PFSK-1 (cell line): ENCODE measurements around the gene MYH13.

Experiments
- FOXP2 ChIP-seq: optimal IDR thresholded peaks from 2 replicates; pipeline ENCODE3; 2011; ENCODE audit warnings: borderline replicate concordance, control low read depth, inconsistent platforms; ENCODE audit not compliant: insufficient read depth; ENCODE audit errors: extremely low read length, extremely low read depth
- POLR2AphosphoS5 ChIP-seq: IDR thresholded peaks from 2 replicates; pipeline ENCODE4 v1.6.1; 2012; ENCODE audit warnings: low read depth, mild to moderate bottlenecking, control low read depth, low read length, moderate library complexity
- REST ChIP-seq, 2 experiments: IDR thresholded peaks; 2 replicates each; pipeline versions ENCODE4 v1.6.1 to v1.8.0; 2011 to 2012; ENCODE audit warnings: low read depth in 2 of 2, low read length in 2 of 2, control low read depth in 1 of 2, inconsistent platforms in 1 of 2, mild to moderate bottlenecking in 1 of 2, moderate library complexity in 1 of 2; ENCODE audit not compliant: insufficient read depth in 1 of 2
- SIN3A ChIP-seq: IDR thresholded peaks from 2 replicates; pipeline ENCODE4 v1.6.1; 2012; ENCODE audit warnings: mild to moderate bottlenecking, low read length, moderate library complexity, borderline replicate concordance; ENCODE audit not compliant: insufficient read depth
- TAF1 ChIP-seq: IDR thresholded peaks from 2 replicates; pipeline ENCODE4 v1.6.1; 2012; ENCODE audit warnings: low read length, control low read depth, borderline replicate concordance; ENCODE audit not compliant: insufficient read depth

Gene MYH13

GRCh38 chr17:10311131-10311530 is 61.7 kb downstream of the MYH13 start:
- TF ChIP-seq POLR2AphosphoS5 (no peak), REST (IDR thresholded peaks at IDR 0.05; ENCODE audit: insufficient read depth in 1 of 2, low read depth in 2 of 2, low read length in 2 of 2) (no peak), TAF1 (no peak), FOXP2 (no peak), SIN3A (no peak)

- TF ChIP-seq POLR2AphosphoS5 (no peak), FOXP2 (no peak), TAF1 (no peak), REST (IDR thresholded peaks at IDR 0.05; ENCODE audit: insufficient read depth in 1 of 2, low read depth in 2 of 2, low read length in 2 of 2) (no peak), SIN3A (no peak)
Observed at GRCh38 chr17:10309003-10309974, 63.5 kb downstream of the MYH13 start.

GRCh38 chr17:10306585-10306984 is 66.2 kb downstream of the MYH13 start:
- TF ChIP-seq SIN3A, result no peak
- no peak for TF ChIP-seq POLR2AphosphoS5
- TF ChIP-seq FOXP2, result no peak
- no peak for TF ChIP-seq TAF1
- no peak for TF ChIP-seq REST (IDR thresholded peaks at IDR 0.05; ENCODE audit: insufficient read depth in 1 of 2, low read depth in 2 of 2, low read length in 2 of 2)

- no peak for TF ChIP-seq POLR2AphosphoS5
- no peak for TF ChIP-seq FOXP2
- no peak for TF ChIP-seq SIN3A
- no peak for TF ChIP-seq TAF1
- TF ChIP-seq REST (IDR thresholded peaks at IDR 0.05; ENCODE audit: insufficient read depth in 1 of 2, low read depth in 2 of 2, low read length in 2 of 2), result no peak
Observed at GRCh38 chr17:10305398-10305797, 67.4 kb downstream of the MYH13 start.
